Coronary artery (tissue), 2 donors: ENCODE results near the gene SAMSN1.
"Not testable (repeated sequence)": the region's sequence is repeated elsewhere in the genome, so short reads cannot be mapped to it uniquely, and the experiment has no call there.

ENCODE experiments used
- DNase-seq: peaks from one replicate; pipeline ENCODE4 v3.0.0-alpha.2; 2017; ENCODE audit warnings: low spot score
- H3K27ac ChIP-seq, 2 donors: fragments of 200-600 bp; sonication (generic); one replicate each; pipeline ENCODE4 v1.5.1; 2016 to 2019
- H3K4me3 ChIP-seq: fragments of 200-600 bp; sonication (generic); 2 replicates; pipeline ENCODE4 v1.5.1; 2016; ENCODE audit warnings: mild to moderate bottlenecking, moderate library complexity
- TF ChIP-seq, protein P1 (sequence below): fragments of 200-600 bp; sonication (generic); IDR thresholded peaks from one replicate; pipeline ENCODE4 v1.5.1; 2019; ENCODE audit warnings: antibody characterized with exemption

SAMSN1 gene

DNA sequence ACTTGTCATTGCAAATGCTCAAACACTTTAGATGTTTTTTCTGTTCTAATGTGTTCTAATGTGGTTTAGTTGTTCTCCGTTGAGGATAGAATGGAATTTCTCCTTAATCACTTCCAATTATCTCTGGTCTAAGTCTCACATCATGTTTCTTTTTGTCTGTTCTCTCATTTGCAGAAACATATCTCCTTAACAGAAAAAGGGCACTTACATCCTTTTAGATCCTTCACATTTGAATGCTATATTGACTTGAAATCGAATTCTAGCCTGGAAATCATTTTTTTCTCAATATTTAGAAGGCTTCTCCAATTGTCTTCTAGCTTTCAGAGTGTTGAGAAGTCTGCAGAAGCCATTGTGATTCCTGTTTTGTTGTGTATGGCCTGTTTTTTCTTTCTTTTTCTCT, 7.3 kb upstream of the SAMSN1 start:
- TF ChIP-seq, protein P1, sequence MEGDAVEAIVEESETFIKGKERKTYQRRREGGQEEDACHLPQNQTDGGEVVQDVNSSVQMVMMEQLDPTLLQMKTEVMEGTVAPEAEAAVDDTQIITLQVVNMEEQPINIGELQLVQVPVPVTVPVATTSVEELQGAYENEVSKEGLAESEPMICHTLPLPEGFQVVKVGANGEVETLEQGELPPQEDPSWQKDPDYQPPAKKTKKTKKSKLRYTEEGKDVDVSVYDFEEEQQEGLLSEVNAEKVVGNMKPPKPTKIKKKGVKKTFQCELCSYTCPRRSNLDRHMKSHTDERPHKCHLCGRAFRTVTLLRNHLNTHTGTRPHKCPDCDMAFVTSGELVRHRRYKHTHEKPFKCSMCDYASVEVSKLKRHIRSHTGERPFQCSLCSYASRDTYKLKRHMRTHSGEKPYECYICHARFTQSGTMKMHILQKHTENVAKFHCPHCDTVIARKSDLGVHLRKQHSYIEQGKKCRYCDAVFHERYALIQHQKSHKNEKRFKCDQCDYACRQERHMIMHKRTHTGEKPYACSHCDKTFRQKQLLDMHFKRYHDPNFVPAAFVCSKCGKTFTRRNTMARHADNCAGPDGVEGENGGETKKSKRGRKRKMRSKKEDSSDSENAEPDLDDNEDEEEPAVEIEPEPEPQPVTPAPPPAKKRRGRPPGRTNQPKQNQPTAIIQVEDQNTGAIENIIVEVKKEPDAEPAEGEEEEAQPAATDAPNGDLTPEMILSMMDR: no peak
- Histone ChIP-seq H3K27ac (no peak overlapping the region), H3K4me3 (no peak overlapping the region)
- DNase-seq: no peak

DNA sequence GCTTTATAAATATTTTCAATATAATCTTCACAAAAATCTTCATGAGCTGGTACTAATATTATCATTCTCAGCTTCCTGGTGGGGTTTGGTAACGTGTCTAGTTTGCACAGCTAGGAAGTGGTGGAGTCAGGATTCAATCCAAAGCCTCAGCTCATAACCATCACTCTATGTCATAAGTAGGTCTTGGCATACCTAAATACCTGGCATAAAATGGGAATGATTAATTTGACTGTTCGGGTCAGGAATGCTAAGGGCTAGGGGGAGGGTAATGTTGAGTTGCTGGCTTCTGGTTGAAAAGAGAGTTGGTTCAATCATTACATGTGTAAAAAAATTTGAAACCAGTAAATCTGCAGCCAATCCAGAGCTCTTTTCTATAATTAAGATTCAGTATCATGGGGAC, 5.6 kb upstream of the SAMSN1 start:
- no peak overlapping the region for H3K27ac ChIP-seq
- DNase-seq: no peak
- no peak overlapping the region for H3K4me3 ChIP-seq
- TF ChIP-seq, protein P1: no peak

DNA sequence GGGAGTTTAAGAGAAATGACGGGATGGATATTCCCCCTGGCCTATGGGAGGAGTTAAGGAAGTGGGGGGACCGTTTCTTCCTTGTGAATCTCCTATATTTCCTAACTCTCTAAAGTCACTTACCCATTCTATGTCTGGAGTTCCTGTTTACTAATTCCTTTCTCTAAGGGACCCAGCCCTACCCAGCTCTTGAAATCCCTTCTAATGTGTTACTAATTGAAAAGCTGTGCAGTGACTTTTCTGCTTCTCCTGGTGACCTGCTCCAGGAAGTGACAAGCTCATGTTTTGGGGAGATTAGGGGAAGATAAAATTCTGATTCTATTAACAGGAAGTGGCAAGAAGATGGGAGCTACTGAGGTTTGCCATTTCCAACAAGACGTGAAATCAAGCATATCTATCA, 4.0 kb upstream of the SAMSN1 start:
- Histone ChIP-seq H3K27ac (no peak overlapping the region), H3K4me3 (no peak overlapping the region)
- TF ChIP-seq, protein P1: no peak
- DNase-seq: no peak

DNA sequence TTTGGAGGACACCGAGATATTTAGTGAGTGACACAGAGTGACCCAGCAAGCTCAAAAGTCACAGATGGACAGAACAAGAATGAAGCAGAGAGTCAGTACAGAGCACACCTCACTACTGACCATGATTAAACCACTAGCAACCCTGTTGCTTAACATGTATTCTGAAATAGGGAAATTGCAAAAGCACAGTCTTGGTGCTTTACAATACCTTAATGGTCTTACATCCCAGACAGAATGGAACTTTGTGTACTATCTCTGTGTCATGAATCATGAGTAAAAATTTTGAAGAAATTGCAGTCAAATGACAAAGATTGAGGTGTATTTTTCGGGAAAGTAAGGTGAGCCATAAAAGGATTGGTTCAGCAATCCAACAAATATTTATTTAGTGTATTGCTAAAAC, 2.7 kb upstream of the SAMSN1 start:
- DNase-seq: no peak
- Histone ChIP-seq H3K27ac (no peak overlapping the region), H3K4me3 (no peak overlapping the region)
- TF ChIP-seq, protein P1: no peak

DNA sequence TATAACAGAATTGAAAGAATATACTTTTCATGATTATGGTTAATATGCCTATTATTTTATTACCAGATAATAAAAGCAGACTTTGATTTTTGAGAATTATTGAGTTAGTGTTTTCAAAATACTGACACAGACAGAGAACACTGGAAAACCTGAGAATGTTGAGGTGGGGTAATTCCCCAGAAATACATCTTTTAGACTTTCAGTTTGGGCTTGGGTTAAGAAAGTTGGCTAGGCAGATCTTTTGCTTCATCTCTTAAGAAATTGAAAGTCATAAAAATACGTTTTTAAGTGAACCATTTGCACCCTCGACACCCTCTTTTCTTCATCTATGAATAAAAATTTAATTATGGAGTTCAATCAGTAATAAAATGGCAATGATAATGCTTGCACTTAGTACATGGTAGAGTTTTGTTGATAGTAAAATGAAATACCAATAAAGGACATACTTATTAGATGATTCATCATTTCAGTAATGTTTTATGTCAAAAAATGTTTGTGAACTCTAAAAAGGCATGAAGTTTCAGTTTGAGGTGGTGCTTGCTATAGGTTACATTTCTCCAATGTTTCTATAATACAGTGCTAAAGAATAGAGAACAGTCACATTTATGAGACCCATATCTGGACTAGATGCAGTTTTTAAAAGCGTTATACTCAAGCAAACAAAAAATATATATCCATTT, 1.9 kb upstream of the SAMSN1 start:
- DNase-seq: no peak
- no peak overlapping the region for H3K27ac ChIP-seq
- TF ChIP-seq, protein P1: no peak
- no peak overlapping the region for H3K4me3 ChIP-seq

DNA sequence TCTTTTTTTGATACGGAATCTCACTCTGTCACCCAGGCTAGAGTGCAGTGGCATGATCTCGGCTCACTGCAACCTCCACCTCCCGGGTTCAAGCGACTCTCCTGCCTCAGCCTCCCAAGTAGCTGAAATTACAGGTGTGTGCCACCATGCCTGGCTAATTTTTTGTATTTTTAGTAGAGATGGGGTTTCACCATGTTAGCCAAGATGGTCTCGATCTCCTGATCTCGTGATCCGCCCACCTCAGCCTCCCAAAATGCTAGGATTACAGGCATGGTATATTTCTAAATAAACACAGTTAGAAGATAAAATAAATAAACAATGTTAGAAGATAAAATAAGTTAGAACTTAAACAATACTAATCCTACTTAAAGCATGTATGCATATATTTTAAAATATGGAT, 604 bp upstream of the SAMSN1 start:
- H3K27ac ChIP-seq, H3K4me3 ChIP-seq, DNase-seq: not testable (repeated sequence)

DNA sequence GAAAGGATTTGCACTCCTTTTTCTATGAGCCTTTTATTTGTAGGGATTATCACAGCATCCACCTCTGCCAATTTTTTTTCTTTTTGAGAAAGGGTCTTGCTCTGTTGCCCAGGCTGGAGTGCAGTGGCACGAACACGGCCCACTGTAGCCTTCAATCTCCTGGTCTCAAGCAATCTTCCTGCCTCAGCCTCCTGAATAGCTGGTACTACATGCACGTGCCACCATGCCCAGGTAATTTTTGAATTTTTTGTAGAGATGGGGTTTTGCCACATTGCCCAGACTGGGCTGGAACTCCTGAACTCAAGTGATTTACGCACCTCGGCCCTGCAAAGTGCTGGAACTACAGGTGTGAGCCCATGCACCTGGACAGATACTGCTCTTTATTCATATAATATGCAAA, 2.1 kb downstream of the SAMSN1 start:
- Histone ChIP-seq H3K4me3 (no peak overlapping the region), H3K27ac (no peak overlapping the region)
- DNase-seq: no peak
- TF ChIP-seq, protein P1: no peak

DNA sequence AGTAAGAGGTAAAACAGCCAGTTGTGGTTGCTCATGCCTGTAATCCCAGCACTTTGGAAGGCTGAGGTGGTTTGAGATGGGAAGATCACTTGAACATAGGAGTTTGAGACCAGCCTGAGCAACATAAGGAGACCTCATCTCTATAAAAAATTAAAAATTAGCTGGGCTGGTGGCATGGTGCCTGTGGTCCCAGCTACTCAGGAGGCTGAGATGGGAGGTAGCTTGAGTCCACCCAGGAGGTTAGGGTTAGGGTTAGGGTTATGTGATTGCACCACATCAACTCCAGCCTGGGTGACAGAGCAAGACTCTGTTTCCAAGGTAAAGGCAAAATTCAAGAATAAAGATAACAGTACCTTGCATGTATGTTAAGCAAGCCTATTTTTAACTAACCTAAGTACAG, 3.5 kb downstream of the SAMSN1 start:
- Histone ChIP-seq H3K4me3 (no peak overlapping the region), H3K27ac (no peak overlapping the region)
- TF ChIP-seq, protein P1: no peak
- DNase-seq: no peak
